Loucy (cell line): ENCODE data around the gene BMP4.

ENCODE experiments used
- CTCF ChIP-seq: fragments of 200-600 bp; sonication (generic); conservative IDR thresholded peaks from 2 replicates; pipeline ENCODE4 v1.5.1; 2014; ENCODE audit warnings: mild to moderate bottlenecking, antibody characterized with exemption, low read length
- EZH2phosphoT487 ChIP-seq: fragments of 200-600 bp; IDR thresholded peaks from 2 replicates; pipeline ENCODE4 v1.6.1; 2018; ENCODE audit warnings: antibody characterized with exemption, mild to moderate bottlenecking, moderate library complexity, borderline replicate concordance

GRCh38 chr14:53952533-53952932 lies 4.1 kb downstream of the BMP4 start:
- TF ChIP-seq CTCF (no peak), EZH2phosphoT487 (no peak)
